ENCODE results near the gene PIGB.

DNA sequence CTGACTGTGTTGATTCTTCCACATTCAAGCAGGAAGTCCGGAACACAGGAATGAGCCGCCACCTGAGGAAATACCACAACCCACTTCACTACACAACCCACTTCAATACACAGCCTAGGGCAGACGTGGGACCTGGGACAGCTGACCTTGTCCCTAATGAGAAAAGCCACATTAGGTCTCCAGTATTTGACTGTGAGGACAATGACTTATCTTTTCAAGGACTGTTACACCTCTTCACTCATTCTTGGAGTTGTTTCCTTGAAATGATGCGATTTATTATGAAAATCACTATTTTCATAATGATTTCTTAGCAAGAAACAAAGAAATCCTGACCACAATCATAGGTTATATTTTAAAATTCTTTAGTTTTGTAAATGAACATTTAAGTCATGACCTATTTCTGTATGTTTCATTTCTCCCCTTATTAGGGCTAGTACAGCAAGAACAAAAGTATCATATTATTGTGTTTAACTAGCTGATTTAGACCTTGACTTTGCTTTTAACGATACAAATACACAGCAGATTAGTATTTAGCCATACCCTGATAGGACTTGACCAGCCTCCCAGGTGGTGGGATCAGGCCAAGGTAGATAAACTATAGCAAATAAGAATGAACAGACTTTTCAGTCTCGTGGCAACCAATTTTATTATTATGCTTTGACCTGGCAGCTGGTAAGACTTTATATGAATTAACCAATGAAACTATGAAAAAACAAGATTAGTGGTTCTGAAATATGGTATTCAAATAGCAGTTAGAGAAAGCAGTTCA is 35.5 kb upstream of the PIGB start:
- TF ChIP-seq, protein P1, sequence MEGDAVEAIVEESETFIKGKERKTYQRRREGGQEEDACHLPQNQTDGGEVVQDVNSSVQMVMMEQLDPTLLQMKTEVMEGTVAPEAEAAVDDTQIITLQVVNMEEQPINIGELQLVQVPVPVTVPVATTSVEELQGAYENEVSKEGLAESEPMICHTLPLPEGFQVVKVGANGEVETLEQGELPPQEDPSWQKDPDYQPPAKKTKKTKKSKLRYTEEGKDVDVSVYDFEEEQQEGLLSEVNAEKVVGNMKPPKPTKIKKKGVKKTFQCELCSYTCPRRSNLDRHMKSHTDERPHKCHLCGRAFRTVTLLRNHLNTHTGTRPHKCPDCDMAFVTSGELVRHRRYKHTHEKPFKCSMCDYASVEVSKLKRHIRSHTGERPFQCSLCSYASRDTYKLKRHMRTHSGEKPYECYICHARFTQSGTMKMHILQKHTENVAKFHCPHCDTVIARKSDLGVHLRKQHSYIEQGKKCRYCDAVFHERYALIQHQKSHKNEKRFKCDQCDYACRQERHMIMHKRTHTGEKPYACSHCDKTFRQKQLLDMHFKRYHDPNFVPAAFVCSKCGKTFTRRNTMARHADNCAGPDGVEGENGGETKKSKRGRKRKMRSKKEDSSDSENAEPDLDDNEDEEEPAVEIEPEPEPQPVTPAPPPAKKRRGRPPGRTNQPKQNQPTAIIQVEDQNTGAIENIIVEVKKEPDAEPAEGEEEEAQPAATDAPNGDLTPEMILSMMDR (IDR thresholded peaks at IDR 0.05), result no peak
- TF ChIP-seq POLR2A (IDR thresholded peaks at IDR 0.05), result no peak

Measured in uterus (tissue), 2 donors.